ENCODE results near the gene COQ9. TPM values are rescaled to one million over a fixed set of nuclear protein-coding genes. Genes with fewer than 3 reads are reported as not detected.
"Not testable (repeated sequence)": the region's sequence is repeated elsewhere in the genome, so short reads cannot be mapped to it uniquely, and the experiment has no call there.

The COQ9 gene
- total RNA-seq, 4 donors from 2014 or later = 11.5 to 39.1 (median 23.6) TPM

GRCh38 chr16:57434003-57434402 is 13.3 kb upstream of the COQ9 start:
- no peaks in the 10 kb centered on the region for H3K27me3 ChIP-seq
- H3K4me3 ChIP-seq = no peak overlapping the region
- DNase-seq = no peak
- no peaks in the 10 kb centered on the region for H3K36me3 ChIP-seq
- TF ChIP-seq, protein P1, sequence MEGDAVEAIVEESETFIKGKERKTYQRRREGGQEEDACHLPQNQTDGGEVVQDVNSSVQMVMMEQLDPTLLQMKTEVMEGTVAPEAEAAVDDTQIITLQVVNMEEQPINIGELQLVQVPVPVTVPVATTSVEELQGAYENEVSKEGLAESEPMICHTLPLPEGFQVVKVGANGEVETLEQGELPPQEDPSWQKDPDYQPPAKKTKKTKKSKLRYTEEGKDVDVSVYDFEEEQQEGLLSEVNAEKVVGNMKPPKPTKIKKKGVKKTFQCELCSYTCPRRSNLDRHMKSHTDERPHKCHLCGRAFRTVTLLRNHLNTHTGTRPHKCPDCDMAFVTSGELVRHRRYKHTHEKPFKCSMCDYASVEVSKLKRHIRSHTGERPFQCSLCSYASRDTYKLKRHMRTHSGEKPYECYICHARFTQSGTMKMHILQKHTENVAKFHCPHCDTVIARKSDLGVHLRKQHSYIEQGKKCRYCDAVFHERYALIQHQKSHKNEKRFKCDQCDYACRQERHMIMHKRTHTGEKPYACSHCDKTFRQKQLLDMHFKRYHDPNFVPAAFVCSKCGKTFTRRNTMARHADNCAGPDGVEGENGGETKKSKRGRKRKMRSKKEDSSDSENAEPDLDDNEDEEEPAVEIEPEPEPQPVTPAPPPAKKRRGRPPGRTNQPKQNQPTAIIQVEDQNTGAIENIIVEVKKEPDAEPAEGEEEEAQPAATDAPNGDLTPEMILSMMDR (IDR thresholded peaks at IDR 0.05) = no peak
- TF ChIP-seq POLR2A (IDR thresholded peaks at IDR 0.05) = no peak
- intact Hi-C loops (cut with DNase I; ENCODE audit: low total_unique reads) = no loop called here
- no peak overlapping the region for H3K27ac ChIP-seq
- no peaks in the 10 kb centered on the region for H3K9me3 ChIP-seq
- no peaks in the 10 kb centered on the region for H3K4me1 ChIP-seq

DNA sequence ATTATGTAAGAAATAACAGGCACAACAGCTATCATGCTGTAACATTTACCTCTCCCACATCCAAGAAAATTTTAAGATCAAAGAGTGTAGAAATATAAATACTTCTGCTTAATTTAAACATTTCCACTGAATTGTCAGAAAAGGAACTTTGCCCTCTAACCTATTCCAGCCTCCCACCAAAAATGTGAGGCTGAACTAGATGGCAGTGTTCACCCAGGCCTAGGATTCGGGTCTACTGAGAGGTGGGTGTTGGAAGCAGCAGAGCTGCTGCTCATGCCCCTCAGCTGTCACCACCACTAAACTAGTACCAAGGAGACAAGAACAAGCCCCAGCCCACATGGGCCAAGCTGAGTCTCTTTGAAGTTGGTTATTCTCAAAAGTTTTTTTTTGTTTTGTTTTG is 11.4 kb upstream of the COQ9 start:
- Histone ChIP-seq H3K36me3 (no peaks in the 10 kb centered on the region), H3K4me3 (no peak overlapping the region), H3K4me1 (no peaks in the 10 kb centered on the region), H3K27ac (no peak overlapping the region), H3K27me3 (no peaks in the 10 kb centered on the region), H3K9me3 (no peaks in the 10 kb centered on the region)
- intact Hi-C loops (cut with DNase I; ENCODE audit: low total_unique reads) = no loop called here
- no peak for DNase-seq
- no peak for TF ChIP-seq POLR2A (IDR thresholded peaks at IDR 0.05)

- H3K27ac ChIP-seq; H3K4me3 ChIP-seq; intact Hi-C loops (cut with DNase I; ENCODE audit: low total_unique reads); H3K27me3 ChIP-seq; H3K36me3 ChIP-seq; H3K4me1 ChIP-seq; H3K9me3 ChIP-seq; DNase-seq: not testable (repeated sequence)
Measured at GRCh38 chr16:57439947-57440346, 7.3 kb upstream of the COQ9 start.

DNA sequence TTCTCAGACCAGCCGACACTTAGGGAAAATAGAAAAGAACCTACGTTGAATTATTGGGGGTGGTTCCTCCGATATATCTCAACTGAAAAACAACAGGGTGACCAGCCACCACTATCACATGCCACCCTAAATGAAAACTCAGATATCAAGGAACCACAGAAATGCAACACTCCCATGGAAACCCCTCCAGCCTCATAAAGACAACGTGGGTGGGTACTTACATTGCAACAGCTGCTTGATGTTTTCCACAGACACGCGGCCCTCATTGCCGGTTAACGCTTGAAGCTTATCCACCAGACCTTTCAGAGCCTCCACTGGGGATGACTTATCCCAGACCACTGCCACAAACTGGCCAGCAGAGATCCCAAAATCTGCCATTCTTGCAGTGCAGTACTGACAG is 6.7 kb upstream of the COQ9 start:
- H3K27me3 ChIP-seq; H3K4me3 ChIP-seq; H3K27ac ChIP-seq; H3K9me3 ChIP-seq; intact Hi-C loops (cut with DNase I; ENCODE audit: low total_unique reads); DNase-seq; H3K36me3 ChIP-seq; H3K4me1 ChIP-seq: not testable (repeated sequence)

- no peaks in the 10 kb centered on the region for H3K27me3 ChIP-seq
- intact Hi-C loops (cut with DNase I; ENCODE audit: low total_unique reads) = no loop called here
- no peak overlapping the region for H3K27ac ChIP-seq
- no peak overlapping the region for H3K4me3 ChIP-seq
- DNase-seq = no peak
- H3K9me3 ChIP-seq = no peaks in the 10 kb centered on the region
- TF ChIP-seq, protein P1 (IDR thresholded peaks at IDR 0.05) = no peak
- TF ChIP-seq POLR2A (IDR thresholded peaks at IDR 0.05) = no peak
- no peaks in the 10 kb centered on the region for H3K36me3 ChIP-seq
- H3K4me1 ChIP-seq = no peaks in the 10 kb centered on the region
Measured at GRCh38 chr16:57444711-57445110, 2.6 kb upstream of the COQ9 start.

GRCh38 chr16:57445510-57445909 is 1.8 kb upstream of the COQ9 start:
- DNase-seq = no peak
- Histone ChIP-seq H3K4me3 (no peak overlapping the region), H3K27me3 (no peaks in the 10 kb centered on the region), H3K4me1 (no peaks in the 10 kb centered on the region), H3K27ac (no peak overlapping the region), H3K9me3 (no peaks in the 10 kb centered on the region), H3K36me3 (no peaks in the 10 kb centered on the region)
- TF ChIP-seq, protein P1 (IDR thresholded peaks at IDR 0.05) = no peak
- no peak for TF ChIP-seq POLR2A (IDR thresholded peaks at IDR 0.05)
- intact Hi-C loops (cut with DNase I; ENCODE audit: low total_unique reads) = no loop called here

GRCh38 chr16:57446531-57447185 is 621 bp upstream of the COQ9 start:
- Histone ChIP-seq H3K9me3 (no peaks in the 10 kb centered on the region), H3K36me3 (no peaks in the 10 kb centered on the region), H3K27ac (peak overlapping the region; percentile 86 to 88), H3K4me1 (no peaks in the 10 kb centered on the region), H3K27me3 (no peaks in the 10 kb centered on the region), H3K4me3 (peak overlapping the region; percentile 84 to 99)
- TF ChIP-seq, protein P1 (IDR thresholded peaks at IDR 0.05) = no peak
- TF ChIP-seq POLR2A (IDR thresholded peaks at IDR 0.05) = no peak
- intact Hi-C loops (cut with DNase I; ENCODE audit: low total_unique reads) = no loop called here
- DNase-seq = peak in 1 of 2 donors; percentile 31
